ENCODE measurements around the gene KCNQ1. TPM values are rescaled to one million over a fixed set of nuclear protein-coding genes. Genes with fewer than 3 reads are reported as not detected.

Gene KCNQ1
- total and polyA plus RNA-seq, 2 of the 13 experiments (the other 11 are each of a cell fraction or from before 2014, with no cell fraction given), result 0.02 to 0.08 TPM

GRCh38 chr11:2765491-2765890, 320.7 kb downstream of the KCNQ1 start:
- BruUV-seq (replicated peaks), result no TSS peak
- Histone ChIP-seq H3K36me3 (replicated peaks in 1 of 2; ENCODE audit: control insufficient read depth in 1 of 2, insufficient read depth in 2 of 2, low read length in 2 of 2) (no peaks in the 10 kb centered on the region), H3K27ac (ENCODE audit: extremely low read length, insufficient read depth, low read length) (no peak overlapping the region), H3K9ac (ENCODE audit: insufficient read depth, low read depth, low read length) (no peak overlapping the region), H3K4me2 (ENCODE audit: low read depth, low read length) (no peak overlapping the region), H3K4me3 (replicated peaks in 1 of 3; ENCODE audit: insufficient read depth in 1 of 3, low read depth in 2 of 3, low read length in 3 of 3) (no peak overlapping the region), H4K20me1 (ENCODE audit: insufficient read depth, low read length) (no peaks in the 10 kb centered on the region), H3K4me1 (ENCODE audit: insufficient read depth, low read length) (0 out of 2 replicates have a peak, but pooled peaks cover 5% of the 10 kb centered on the region), H3K9me3 (ENCODE audit: low read length) (no peaks in the 10 kb centered on the region), H2AFZ (ENCODE audit: low read length) (no peak overlapping the region), H3K79me2 (ENCODE audit: insufficient read depth, low read length) (no peaks in the 10 kb centered on the region), H3K27me3 (ENCODE audit: control insufficient read depth in 1 of 2, insufficient read depth in 2 of 2, low read length in 2 of 2) (peaks cover 6 to 54% of the 10 kb centered on the region in 2 experiments)
- TF ChIP-seq MAFK (conservative IDR thresholded peaks at IDR 0.05 in 1 of 2, IDR thresholded peaks at IDR 0.05 in 1 of 2; ENCODE audit: low read length in 2 of 2) (peak; percentile 16 to 31; a peak in 1 of 4 replicates), IRF1 (CRISPR knock-in tag; IDR thresholded peaks at IDR 0.05; ENCODE audit: low read depth) (no peak)
- ATAC-seq, result no peak
- POLR2A ChIA-PET, result no interaction called here
- intact Hi-C loops (cut with micrococcal nuclease; ENCODE audit: unreplicated experiment) (no loop called here), in situ Hi-C loops (cut with HindIII; ENCODE audit: extremely low pct_ligation_motif_present, low pct_unique_long_range_greater_than_20kb) (no loop called here)
- 16% methylated on average over 2 of the region's 3 CpGs for WGBS (ENCODE audit: low lambda C conversion rate)
- no peak for DNase-seq (ENCODE audit: low spot score)
- FAIRE-seq, result no peak
- CTCF ChIA-PET (ENCODE audit: low intra/inter-chr PET ratio, low total read pairs), result no interaction called here

- POLR2A ChIA-PET, result no interaction called here
- in situ Hi-C loops (cut with HindIII; ENCODE audit: extremely low pct_ligation_motif_present, low pct_unique_long_range_greater_than_20kb), result no loop called here
- no peak for DNase-seq (ENCODE audit: low spot score)
- H3K9ac ChIP-seq (ENCODE audit: insufficient read depth, low read depth, low read length), result no peak overlapping the region
- no peaks in the 10 kb centered on the region for H3K79me2 ChIP-seq (ENCODE audit: insufficient read depth, low read length)
- CTCF ChIA-PET (ENCODE audit: low intra/inter-chr PET ratio, low total read pairs), result no interaction called here
- ATAC-seq, result no peak
- H3K4me3 ChIP-seq (replicated peaks in 1 of 3; ENCODE audit: insufficient read depth in 1 of 3, low read depth in 2 of 3, low read length in 3 of 3), result no peak overlapping the region
- 0 out of 4 replicates have a peak, but pooled peaks of 1 of the 2 experiments have one; percentile 1 for TF ChIP-seq MAFK (conservative IDR thresholded peaks at IDR 0.05 in 1 of 2, IDR thresholded peaks at IDR 0.05 in 1 of 2; ENCODE audit: low read length in 2 of 2)
- TF ChIP-seq TFE3 (CRISPR knock-in tag; IDR thresholded peaks at IDR 0.05), result no peak
- no peaks in the 10 kb centered on the region for H3K36me3 ChIP-seq (replicated peaks in 1 of 2; ENCODE audit: control insufficient read depth in 1 of 2, insufficient read depth in 2 of 2, low read length in 2 of 2)
- no peaks in the 10 kb centered on the region for H3K4me1 ChIP-seq (ENCODE audit: insufficient read depth, low read length)
- no TSS peak for BruUV-seq (replicated peaks)
- peaks cover 6 to 54% of the 10 kb centered on the region in 2 experiments; a peak in 4 of 5 replicates for H3K27me3 ChIP-seq (ENCODE audit: control insufficient read depth in 1 of 2, insufficient read depth in 2 of 2, low read length in 2 of 2)
- H3K9me3 ChIP-seq (ENCODE audit: low read length), result no peaks in the 10 kb centered on the region
- intact Hi-C loops (cut with micrococcal nuclease; ENCODE audit: unreplicated experiment), result no loop called here
- no peak for FAIRE-seq
- no peak overlapping the region for H3K27ac ChIP-seq (ENCODE audit: extremely low read length, insufficient read depth, low read length)
- no peak overlapping the region for H3K4me2 ChIP-seq (ENCODE audit: low read depth, low read length)
- no peaks in the 10 kb centered on the region for H4K20me1 ChIP-seq (ENCODE audit: insufficient read depth, low read length)
- H2AFZ ChIP-seq (ENCODE audit: low read length), result no peak overlapping the region
- WGBS (ENCODE audit: low lambda C conversion rate), result 0% methylated on average over 1 of the region's 4 CpGs
Measured at GRCh38 chr11:2766166-2766565, 321.4 kb downstream of the KCNQ1 start.

All from HepG2 (cell line).